Measurements from ENCODE around the gene WDR70. TPM values are rescaled to one million over a fixed set of nuclear protein-coding genes. Genes with fewer than 3 reads are reported as not detected.
"Not testable (repeated sequence)": the region's sequence is repeated elsewhere in the genome, so short reads cannot be mapped to it uniquely, and the experiment has no call there.

WDR70 gene
- total RNA-seq, 1 donor from 2014 or later, result 53.4 TPM

DNA sequence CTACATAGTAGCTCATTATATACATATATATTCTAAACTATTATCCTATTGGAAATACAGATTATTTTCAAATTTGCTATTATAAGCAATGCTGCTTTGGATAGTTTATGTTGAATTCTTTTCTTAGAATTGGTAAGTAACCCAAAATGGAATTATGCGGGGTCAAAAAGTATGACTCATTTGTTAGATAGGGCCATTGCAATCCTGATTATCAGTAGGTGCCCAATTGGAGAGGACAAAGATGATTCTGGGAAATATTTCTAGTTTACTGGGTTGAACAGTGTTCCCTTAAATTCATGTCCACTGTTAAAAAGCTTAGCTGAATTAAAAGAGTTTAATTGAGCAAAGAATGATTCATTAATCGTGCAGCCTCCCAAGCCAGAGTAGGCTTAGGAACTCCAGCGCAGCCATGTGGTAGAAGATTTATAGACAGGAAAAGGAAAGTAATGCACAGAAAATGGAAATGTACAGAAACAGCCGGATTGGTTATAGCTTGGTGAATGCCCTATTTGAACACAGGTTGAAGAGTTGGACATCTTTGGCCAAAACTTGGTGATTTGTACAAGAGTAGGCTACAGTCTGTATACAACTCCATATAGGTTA lies 379.0 kb downstream of the WDR70 start:
- no peak for DNase-seq (ENCODE audit: low spot score)

DNA sequence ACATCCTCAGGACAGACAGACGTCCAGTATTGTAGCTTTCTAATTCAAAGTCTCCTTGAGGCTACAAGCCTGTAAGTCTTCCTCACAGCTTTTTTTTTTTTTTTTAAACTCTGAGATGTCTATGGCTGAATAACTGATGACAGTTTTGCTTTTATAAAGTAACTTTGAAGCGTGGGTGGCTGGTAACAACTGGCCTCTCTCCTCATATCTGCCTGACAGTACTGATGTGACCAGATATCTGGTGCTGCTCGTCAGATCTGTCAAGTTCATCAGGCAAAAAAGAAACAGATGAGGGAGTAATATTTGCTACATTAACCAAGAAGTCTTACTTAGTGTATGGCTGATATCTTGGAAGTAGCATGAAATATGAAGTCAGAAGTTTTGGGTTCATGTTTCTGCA lies 388.1 kb downstream of the WDR70 start:
- DNase-seq (ENCODE audit: low spot score), result no peak

DNA sequence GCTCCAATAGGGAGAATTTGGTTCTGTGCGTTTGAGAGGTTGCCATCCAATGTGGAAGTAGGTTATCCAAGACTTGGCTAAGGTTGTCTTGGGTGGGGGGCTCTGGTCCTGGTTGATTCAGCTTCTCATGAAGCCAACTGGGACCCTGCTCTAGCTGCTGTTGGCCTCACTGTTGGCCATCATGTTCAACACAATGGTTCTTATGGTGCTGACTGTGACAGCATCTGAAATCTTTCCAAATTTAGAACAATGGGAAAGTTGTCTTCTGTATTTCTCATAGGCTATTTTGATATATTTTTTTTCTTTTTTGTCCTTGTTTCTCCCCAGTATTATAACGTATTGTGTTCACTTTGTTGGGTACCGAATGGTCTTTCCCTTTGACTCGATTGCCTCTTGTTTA lies 388.8 kb downstream of the WDR70 start:
- DNase-seq (ENCODE audit: low spot score), result no peak

GRCh38 chr5:37768371-37768770 lies 389.3 kb downstream of the WDR70 start:
- DNase-seq (ENCODE audit: low spot score), result no peak

DNA sequence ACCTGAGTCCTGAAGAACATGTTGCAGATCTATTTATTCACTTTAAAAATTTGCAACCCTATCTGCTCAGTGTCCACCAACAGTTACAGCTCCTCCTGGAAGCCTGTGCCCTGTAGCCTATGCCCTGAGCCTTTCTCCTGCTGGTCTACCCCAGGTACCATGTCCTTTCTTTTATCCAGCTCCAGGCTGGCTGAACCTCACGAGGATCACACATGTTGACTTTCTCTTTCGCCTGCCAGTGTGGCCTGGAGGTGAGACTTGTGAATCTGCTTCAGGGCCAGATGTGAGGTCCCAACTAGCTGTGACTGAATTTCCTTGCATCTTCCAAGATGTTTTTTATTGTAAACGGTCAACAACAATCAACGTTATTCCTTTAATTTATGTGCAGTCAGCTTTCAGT lies 390.0 kb downstream of the WDR70 start:
- no peak for DNase-seq (ENCODE audit: low spot score)

GRCh38 chr5:37769840-37770239 lies 390.7 kb downstream of the WDR70 start:
- no peak for DNase-seq (ENCODE audit: low spot score)

DNA sequence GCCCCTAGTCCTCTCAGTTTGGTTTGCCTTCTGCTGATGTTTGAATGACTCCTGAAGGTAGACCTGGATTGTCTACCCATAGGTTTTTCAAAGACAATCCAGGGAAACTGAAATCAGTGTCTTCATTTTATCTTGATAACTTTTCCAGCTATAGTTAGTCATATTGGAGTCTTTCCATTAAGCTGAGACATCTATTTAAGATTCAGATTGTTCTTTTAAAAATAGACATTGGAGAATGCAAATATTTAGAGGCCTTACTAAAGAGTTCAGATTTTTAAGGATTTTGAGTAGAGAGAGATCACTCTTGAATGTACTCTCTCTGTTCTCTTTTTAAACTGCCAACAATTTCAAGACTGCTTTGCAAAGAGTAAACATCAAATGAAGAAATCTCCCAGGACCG lies 391.7 kb downstream of the WDR70 start:
- DNase-seq (ENCODE audit: low spot score), result no peak

DNA sequence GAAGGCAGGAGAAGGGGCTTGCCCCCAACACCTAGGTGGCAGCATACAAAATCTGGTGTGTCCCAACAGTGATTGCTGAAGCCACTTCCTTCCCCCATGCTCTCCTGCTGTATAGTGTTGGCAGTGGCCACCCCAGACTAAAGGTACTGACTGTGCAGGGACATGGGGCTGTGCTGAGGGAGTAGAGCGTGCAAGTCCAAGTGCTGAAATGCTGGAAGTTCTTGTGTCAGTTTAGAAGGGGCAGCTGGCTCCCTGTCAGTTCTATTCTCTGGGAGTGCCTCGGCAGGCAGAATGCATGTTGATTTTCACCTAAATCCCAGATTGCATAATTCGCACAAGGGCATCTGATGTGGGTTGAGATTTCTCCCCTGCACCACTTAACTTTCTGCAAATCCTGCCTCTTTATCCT lies 392.1 kb downstream of the WDR70 start:
- DNase-seq (ENCODE audit: low spot score), result no peak

DNA sequence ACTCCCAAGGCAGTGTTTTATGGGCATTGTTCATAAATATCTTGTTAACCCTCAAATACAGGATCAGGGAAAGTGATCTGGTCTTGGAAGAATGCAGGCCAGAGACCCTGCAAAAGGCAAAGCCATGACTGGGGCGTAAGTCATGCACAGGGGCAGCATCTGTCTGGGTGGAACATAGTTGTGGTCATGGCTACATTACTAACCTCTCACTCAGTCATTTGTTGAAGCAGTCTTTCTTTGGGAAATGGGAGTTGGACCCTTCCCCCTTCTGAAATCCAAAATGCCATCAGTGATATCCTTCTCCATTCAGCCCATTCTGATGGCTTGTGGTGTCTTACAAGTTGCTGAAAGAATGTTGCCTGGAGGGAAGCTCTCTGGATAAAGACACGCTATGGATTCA lies 392.6 kb downstream of the WDR70 start:
- no peak for DNase-seq (ENCODE audit: low spot score)

GRCh38 chr5:37772255-37772654 lies 393.1 kb downstream of the WDR70 start:
- DNase-seq (ENCODE audit: low spot score), result no peak

- DNase-seq (ENCODE audit: low spot score), result no peak
Measured at GRCh38 chr5:37773809-37774208, 394.7 kb downstream of the WDR70 start.

DNA sequence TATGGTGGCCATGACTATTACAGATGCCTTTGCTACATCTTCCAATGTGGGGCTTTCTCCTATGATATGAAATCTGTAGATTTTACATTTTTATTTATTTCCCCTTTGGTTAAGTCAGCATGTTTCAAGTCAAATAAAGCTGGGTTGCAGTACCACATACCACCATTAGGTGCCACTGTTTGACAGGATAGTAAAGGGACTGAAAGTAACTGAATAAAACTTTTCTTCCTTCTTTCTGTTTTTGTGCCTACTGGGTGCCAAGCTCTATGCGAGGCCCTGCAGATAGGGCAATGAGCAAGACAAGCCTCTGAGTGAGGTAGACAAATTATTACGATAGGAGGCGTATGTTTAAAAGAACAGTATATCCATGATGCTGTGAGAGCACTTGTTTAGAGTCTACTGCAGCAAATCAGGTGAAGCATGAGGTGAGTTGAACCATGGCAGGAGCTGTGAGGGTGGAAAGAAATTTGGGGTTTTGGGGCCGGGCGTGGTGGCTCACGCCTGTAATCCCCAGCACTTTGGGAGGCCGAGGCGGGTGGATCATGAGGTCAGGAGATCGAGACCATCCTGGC lies 395.9 kb downstream of the WDR70 start:
- DNase-seq (ENCODE audit: low spot score), result no peak

DNA sequence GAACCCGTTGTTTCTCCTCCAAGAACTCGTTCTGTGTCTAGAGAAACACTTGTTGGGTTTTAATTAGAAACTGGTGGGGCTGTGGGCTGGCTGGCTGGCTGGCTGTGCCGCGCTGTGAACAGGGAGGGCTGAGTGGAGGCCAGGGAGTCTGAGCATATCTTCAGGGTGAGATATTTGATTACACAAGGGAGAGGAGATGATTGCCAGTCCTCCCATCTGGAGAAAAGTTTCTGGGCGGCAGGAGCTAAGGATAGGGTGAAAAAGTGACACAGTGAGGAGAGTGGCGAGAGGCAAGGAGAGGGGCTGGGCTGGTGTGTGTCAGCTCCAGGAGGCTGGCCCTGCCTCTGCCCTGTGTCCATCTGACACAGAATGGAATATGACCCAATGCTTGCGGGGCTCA lies 397.7 kb downstream of the WDR70 start:
- DNase-seq (ENCODE audit: low spot score), result no peak

- no peak for DNase-seq (ENCODE audit: low spot score)
Measured at GRCh38 chr5:37777432-37778130, 398.5 kb downstream of the WDR70 start.

- not testable (repeated sequence) for DNase-seq (ENCODE audit: low spot score)
Measured at GRCh38 chr5:37781409-37781808, 402.3 kb downstream of the WDR70 start.

DNA sequence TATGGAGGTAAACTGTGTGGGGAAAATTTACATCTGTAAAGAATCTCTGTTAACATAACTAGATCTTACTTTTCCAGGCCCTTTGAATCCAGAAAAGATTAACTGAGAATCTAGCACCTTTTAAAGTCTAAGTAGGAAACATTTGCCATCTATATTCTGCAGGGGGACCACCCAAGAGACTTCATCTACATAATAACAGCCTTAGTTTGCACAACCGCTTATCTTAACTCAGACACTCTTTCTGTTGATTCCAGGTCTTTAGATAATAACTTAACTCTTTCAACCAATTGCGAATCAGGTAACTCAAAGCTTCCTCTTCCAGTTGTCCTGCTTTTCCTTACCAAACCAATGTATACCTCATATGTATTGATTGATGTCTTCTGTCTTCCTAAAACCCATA lies 407.3 kb downstream of the WDR70 start:
- DNase-seq (ENCODE audit: low spot score), result no peak

DNA sequence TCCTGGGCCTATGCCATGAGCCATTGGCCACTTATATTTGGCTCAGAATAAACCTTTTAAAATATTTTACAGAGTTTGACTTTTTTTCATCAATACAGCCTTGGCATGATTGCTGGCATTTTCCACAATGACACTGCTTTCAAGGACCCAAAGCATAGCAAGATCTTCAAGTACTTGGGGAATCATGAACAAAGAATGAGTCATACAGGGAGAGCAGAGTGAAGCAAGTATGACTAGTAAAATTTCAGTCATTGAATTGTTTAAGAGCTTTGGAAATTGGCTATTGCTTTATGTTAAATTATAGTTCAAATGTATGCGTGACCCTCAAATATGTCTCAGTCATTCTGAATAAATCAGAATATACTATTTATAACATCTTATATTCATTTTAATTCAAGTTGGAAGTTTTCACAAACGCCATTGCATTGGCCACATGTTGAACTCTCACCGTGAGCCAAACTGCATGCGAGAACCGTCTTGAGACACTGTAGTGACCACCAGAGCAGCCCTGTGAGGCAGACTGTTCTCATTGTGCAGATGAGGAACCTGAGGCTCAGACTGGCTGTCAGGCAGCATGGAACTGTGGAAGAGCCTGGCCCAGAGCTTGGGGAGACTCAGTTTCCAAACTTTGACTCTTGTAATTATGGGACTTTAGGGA lies 407.9 kb downstream of the WDR70 start:
- no peak for DNase-seq (ENCODE audit: low spot score)

GRCh38 chr5:37787742-37788141 lies 408.6 kb downstream of the WDR70 start:
- no peak for DNase-seq (ENCODE audit: low spot score)

- no peak for DNase-seq (ENCODE audit: low spot score)
Measured at GRCh38 chr5:37789991-37790390, 410.9 kb downstream of the WDR70 start.

DNA sequence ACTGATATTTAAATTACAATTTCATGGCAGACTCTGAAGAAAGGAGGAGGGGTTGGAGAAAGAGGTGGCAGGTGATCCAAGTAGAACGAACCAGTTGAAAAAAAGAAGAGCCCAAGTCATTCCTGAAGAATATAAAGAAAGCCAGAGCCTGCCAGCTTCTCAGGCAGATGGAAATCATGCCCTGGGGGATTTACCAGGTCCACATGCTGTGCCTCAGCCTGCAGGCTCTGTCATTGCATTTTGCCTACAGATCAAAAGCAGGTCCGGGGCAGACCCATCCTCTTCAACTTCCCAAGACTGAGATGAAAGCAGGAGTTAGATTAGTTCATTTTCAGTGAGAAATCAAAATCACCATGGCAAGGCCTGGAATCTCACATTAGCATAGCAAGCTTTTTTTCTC lies 412.2 kb downstream of the WDR70 start:
- DNase-seq (ENCODE audit: low spot score), result no peak

- no peak for DNase-seq (ENCODE audit: low spot score)
Measured at GRCh38 chr5:37792975-37793631, 414.0 kb downstream of the WDR70 start.

DNA sequence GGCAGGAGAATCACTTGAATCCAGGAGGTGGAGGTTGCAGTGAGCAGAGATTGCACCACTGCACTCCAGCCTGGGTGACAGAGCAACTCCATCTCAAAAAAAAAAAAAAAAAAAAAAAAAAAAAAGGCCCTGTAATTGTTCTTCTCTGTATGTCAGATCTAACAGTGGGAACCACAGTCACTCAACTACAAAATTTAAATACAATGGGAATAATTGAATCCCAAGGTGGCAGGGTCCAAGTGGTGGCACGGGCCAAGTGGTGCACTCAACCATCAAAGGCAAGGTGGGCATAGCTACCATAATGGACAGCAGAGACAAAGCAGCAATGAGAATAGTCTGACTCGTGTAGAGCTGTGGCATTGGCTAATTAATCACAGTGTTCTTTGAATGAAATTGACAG lies 416.2 kb downstream of the WDR70 start:
- DNase-seq (ENCODE audit: low spot score), result not testable (repeated sequence)
